C4-2B (cell line): ENCODE data around the gene ATP1A2.

ENCODE experiments used
- CTCF ChIP-seq: fragments of 450-650 bp; conservative IDR thresholded peaks from 2 replicates; pipeline ENCODE4 v1.5.1; 2017; ENCODE audit warnings: mild to moderate bottlenecking
- ZFX ChIP-seq: fragments of 450-650 bp; IDR thresholded peaks from 2 replicates; pipeline ENCODE4 v1.6.1; 2017

DNA sequence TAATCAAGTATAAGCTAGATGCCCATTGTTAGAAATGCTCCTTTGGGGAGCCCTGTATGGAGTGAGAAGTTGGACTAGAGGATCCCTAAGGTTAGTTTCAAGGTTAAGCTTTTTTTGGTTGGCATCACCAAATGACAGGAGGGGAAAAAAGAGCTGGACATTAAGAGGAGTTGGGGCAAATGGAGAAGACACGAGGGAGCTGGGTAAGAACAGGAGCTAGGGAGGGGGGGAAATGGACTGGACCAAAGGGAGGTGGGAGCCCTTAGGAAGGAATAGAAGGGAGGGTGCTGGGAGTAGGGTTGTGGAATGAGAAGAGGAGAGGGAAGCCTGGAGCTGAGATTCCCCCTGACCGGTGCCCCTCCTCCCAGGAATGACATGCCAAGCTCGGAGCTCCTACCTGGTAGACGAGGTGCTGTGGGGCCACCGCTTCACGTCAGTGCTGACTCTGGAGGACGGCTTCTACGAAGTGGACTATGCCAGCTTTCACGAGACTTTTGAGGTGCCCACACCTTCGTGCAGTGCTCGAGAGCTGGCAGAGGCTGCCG lies 28.4 kb upstream of the ATP1A2 start:
- TF ChIP-seq CTCF (no peak), ZFX (no peak)
